Epithelial cell of esophagus (primary cell): ENCODE results near the gene COPS7A.

Experiments
- DNase-seq: peaks from one replicate; pipeline ENCODE4 v3.0.0; 2010; ENCODE audit warnings: low read depth
- H3K4me3 ChIP-seq: 2 replicates; pipeline ENCODE4 v1.5.1; 2011; ENCODE audit warnings: mild to moderate bottlenecking, low read length, control low read depth
- CTCF ChIP-seq: IDR thresholded peaks from 2 replicates; pipeline ENCODE4 v1.5.1; 2011; ENCODE audit warnings: low read depth, mild to moderate bottlenecking, low read length, control low read depth, inconsistent platforms; ENCODE audit not compliant: insufficient read depth; ENCODE audit errors: missing control alignments

Gene COPS7A

GRCh38 chr12:6767353-6768319, 43.8 kb downstream of the COPS7A start:
- peak; percentile 29 for DNase-seq
- TF ChIP-seq CTCF, result no peak
- H3K4me3 ChIP-seq, result peak overlapping the region; percentile 71

- H3K4me3 ChIP-seq, result peak overlapping the region; percentile 71
- no peak for DNase-seq
- TF ChIP-seq CTCF, result no peak
Observed at GRCh38 chr12:6768437-6768914, 44.6 kb downstream of the COPS7A start.

- no peak for TF ChIP-seq CTCF
- DNase-seq, result no peak
- H3K4me3 ChIP-seq, result no peak overlapping the region
Observed at GRCh38 chr12:6768990-6769389, 45.1 kb downstream of the COPS7A start.

- DNase-seq, result no peak
- TF ChIP-seq CTCF, result no peak
- no peak overlapping the region for H3K4me3 ChIP-seq
Observed at GRCh38 chr12:6769666-6770065, 45.8 kb downstream of the COPS7A start.

GRCh38 chr12:6770094-6770493, 46.2 kb downstream of the COPS7A start:
- no peak for TF ChIP-seq CTCF
- H3K4me3 ChIP-seq, result no peak overlapping the region
- DNase-seq, result no peak

- DNase-seq, result no peak
- no peak for TF ChIP-seq CTCF
- H3K4me3 ChIP-seq, result no peak overlapping the region
Observed at GRCh38 chr12:6770600-6770999, 46.8 kb downstream of the COPS7A start.
